Hepatocyte (in vitro differentiated cells): Measurements from ENCODE around the gene SLC5A5. TPM values are rescaled to one million over a fixed set of nuclear protein-coding genes. Genes with fewer than 3 reads are reported as not detected.
A peak's percentile ranks its signal among the peaks of the same experiment; 100 is the strongest.

Experiments
- DNase-seq: peaks from one replicate; pipeline ENCODE4 v3.0.0-alpha.2; 2016; ENCODE audit warnings: low spot score
- H2AFZ ChIP-seq: fragments of 200-600 bp; sonication (generic); 2 replicates; pipeline ENCODE4 v1.6.0; 2016; ENCODE audit warnings: antibody characterized with exemption, mild to moderate bottlenecking
- H3K27ac ChIP-seq: fragments of 200-600 bp; sonication (generic); 2 replicates; pipeline ENCODE4 v1.5.1; 2016; ENCODE audit warnings: mild to moderate bottlenecking
- H3K27me3 ChIP-seq: fragments of 200-600 bp; sonication (generic); 2 replicates; pipeline ENCODE4 v1.6.1; 2016
- H3K36me3 ChIP-seq: fragments of 200-600 bp; sonication (generic); replicated peaks from 2 replicates; pipeline ENCODE4 v1.5.1; 2016; ENCODE audit warnings: low read depth; ENCODE audit not compliant: insufficient read depth
- H3K4me1 ChIP-seq: fragments of 200-600 bp; sonication (generic); 2 replicates; pipeline ENCODE4 v1.5.1; 2016; ENCODE audit warnings: mild to moderate bottlenecking, moderate library complexity; ENCODE audit not compliant: insufficient read depth
- H3K4me2 ChIP-seq: fragments of 200-600 bp; sonication (generic); 2 replicates; pipeline ENCODE4 v1.6.0; 2016
- H3K4me3 ChIP-seq: fragments of 200-600 bp; sonication (generic); 2 replicates; pipeline ENCODE4 v1.5.1; 2016; ENCODE audit warnings: mild to moderate bottlenecking
- H3K79me2 ChIP-seq: fragments of 200-600 bp; sonication (generic); 2 replicates; pipeline ENCODE4 v1.6.0; 2017; ENCODE audit warnings: mild to moderate bottlenecking
- H3K9me2 ChIP-seq: fragments of 200-600 bp; sonication (generic); replicated peaks from 2 replicates; pipeline ENCODE4 v1.6.0; 2017; ENCODE audit warnings: mild to moderate bottlenecking; ENCODE audit not compliant: insufficient read depth
- H3K9me3 ChIP-seq: fragments of 200-600 bp; sonication (generic); 2 replicates; pipeline ENCODE4 v1.5.1; 2016; ENCODE audit warnings: low read depth, mild to moderate bottlenecking
- H4K20me1 ChIP-seq: fragments of 200-600 bp; sonication (generic); 2 replicates; pipeline ENCODE4 v1.6.0; 2016; ENCODE audit warnings: mild to moderate bottlenecking; ENCODE audit not compliant: insufficient read depth, poor library complexity, severe bottlenecking
- EZH2 ChIP-seq: fragments of 200-600 bp; sonication (generic); IDR thresholded peaks from 2 replicates; pipeline ENCODE4 v1.6.1; 2016; ENCODE audit warnings: antibody characterized with exemption, mild to moderate bottlenecking, borderline replicate concordance
- EZH2phosphoT487 ChIP-seq: fragments of 200-600 bp; sonication (generic); IDR thresholded peaks from one replicate; pipeline ENCODE4 v1.6.1; 2018; ENCODE audit warnings: antibody characterized with exemption, mild to moderate bottlenecking, low read depth, moderate library complexity; ENCODE audit not compliant: unreplicated experiment, severe bottlenecking
- WGBS: methylation state at CpG from one replicate; pipeline ENCODE4 v1.1.6; 2016; ENCODE audit warnings: low lambda C conversion rate; ENCODE audit errors: missing lambda C conversion rate; 5-methylcytosine and 5-hydroxymethylcytosine counted together
- polyA plus RNA-seq: library from polyadenylated mRNA; unstranded; fragments of >200 nt; fragmentation: Nextera tagmentation; extraction: Ambion mirVana; gene quantifications from 2 replicates; pipeline ENCODE4 v1.2.1, GENCODE V29; 2016
- total RNA-seq: library from RNA; depleted of rRNA; stranded (reverse); fragments of >200 nt; gene quantifications from 2 replicates; pipeline ENCODE4 v1.2.3, GENCODE V29; 2014
- TF ChIP-seq, protein P1 (sequence below): fragments of 200-600 bp; sonication (generic); IDR thresholded peaks from 2 replicates; pipeline ENCODE4 v1.5.1; 2016; ENCODE audit warnings: antibody characterized with exemption, mild to moderate bottlenecking; ENCODE audit not compliant: poor library complexity

SLC5A5 gene
- total and polyA plus RNA-seq, 2 experiments from 2014 or later: 0.03 TPM; not detected in 1

DNA sequence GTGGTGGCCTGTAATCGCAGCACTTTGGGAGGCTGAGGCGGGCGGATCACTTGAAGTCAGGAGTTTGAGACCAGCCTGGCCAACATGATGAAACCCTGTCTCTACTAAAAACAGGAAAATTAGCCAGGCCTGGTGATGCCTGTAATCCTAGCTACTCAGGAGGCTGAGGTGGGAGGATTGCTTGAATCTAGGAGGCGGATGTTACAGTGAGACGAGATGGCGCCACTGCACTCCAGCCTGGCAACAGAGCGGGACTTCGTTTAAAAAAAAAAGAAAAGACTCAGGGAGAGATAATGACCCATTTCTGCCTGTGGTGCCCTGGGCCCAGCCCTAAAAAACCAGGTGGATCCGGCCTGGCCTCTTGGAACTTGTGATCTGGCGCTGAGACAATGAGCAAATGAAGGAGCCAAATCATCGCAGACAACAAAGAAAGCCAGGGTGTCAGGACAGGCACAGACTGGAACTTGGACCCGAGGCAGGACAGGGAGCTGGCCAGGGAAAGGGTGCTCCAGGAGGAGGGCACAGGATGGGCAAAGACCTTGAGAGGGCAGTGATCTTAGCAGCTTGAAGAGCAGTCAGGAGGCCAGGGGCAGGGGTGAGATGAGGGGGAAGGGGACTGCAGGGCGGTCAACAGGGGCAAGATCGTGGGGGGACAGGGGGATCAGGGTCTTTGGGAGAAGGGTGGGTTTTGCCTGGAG, 23.0 kb upstream of the SLC5A5 start:
- Histone ChIP-seq H3K4me1 (no peaks in the 10 kb centered on the region), H4K20me1 (no peaks in the 10 kb centered on the region), H3K36me3 (no peaks in the 10 kb centered on the region), H3K27me3 (no peaks in the 10 kb centered on the region), H3K9me2 (no peaks in the 10 kb centered on the region), H3K4me3 (no peak overlapping the region), H3K9me3 (no peaks in the 10 kb centered on the region), H3K79me2 (no peaks in the 10 kb centered on the region), H3K4me2 (no peak overlapping the region), H2AFZ (no peak overlapping the region), H3K27ac (no peak overlapping the region)
- no peak for DNase-seq
- TF ChIP-seq EZH2: no peak
- TF ChIP-seq, protein P1, sequence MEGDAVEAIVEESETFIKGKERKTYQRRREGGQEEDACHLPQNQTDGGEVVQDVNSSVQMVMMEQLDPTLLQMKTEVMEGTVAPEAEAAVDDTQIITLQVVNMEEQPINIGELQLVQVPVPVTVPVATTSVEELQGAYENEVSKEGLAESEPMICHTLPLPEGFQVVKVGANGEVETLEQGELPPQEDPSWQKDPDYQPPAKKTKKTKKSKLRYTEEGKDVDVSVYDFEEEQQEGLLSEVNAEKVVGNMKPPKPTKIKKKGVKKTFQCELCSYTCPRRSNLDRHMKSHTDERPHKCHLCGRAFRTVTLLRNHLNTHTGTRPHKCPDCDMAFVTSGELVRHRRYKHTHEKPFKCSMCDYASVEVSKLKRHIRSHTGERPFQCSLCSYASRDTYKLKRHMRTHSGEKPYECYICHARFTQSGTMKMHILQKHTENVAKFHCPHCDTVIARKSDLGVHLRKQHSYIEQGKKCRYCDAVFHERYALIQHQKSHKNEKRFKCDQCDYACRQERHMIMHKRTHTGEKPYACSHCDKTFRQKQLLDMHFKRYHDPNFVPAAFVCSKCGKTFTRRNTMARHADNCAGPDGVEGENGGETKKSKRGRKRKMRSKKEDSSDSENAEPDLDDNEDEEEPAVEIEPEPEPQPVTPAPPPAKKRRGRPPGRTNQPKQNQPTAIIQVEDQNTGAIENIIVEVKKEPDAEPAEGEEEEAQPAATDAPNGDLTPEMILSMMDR: no peak
- TF ChIP-seq EZH2phosphoT487: no peak
- 89% methylated on average over 13 of the region's 14 CpGs for WGBS

DNA sequence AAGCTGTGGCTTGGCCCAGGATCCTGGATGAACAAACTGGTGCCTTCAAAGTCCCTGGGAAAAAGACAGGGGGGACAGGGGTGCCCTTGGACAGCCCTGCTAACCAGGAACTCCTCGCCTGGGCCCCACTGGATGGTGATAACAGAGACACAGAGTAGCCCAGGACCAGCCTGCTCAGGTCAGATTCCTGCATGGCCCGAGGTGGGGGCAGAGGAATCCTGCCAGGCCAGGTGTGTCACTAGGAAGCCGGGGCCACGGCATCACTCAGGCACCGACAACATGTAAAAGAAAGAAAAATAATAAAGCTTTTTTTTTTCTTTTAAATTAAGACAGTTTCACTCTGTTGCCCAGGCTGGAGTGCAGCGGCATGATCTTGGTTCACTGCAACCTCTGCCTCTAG, 17.7 kb upstream of the SLC5A5 start:
- 86% methylated on average over 6 of the region's 6 CpGs for whole genome bisulfite sequencing

DNA sequence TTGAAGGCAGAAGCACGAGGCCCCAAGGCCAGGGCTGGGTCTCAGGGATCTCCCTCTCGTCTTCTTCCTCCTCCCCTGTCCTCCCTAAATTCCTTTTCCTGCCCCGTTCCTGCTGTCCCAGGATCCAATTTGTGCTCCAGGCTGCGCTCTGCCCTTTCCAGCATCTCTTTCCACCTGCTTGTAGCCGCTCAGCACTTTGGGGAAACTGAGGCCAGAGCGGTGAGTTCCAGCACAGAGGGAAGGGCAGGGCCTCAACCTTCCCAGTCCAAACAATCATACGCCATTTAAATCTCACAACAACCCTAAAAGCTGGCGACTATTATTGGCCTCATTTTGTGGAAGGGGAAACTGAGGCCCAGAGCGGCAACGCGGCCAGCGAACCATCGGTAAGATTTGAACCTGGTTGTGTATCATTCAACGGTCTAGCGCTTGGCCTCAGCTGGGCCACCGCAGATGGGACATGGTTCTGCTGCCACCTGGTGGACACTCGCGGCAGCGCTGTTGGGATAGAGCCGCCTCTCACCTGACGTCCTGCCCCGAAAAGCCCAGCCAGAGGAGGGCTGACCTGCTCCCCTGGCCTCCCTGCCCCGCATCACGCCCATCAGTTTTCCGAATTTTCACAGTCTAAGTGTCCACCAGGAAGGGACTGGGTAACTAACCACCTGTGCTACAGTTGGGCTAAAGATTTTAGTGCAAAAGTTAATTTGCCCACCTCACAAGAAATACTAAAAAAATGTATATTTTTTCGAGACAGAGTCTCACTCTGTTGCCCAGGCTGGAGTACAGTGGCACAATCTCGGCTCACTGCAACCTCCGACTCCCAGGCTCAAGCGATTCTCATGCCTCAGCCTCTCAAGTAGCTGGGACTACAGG, 16.2 kb upstream of the SLC5A5 start:
- 19% methylated on average over 29 of the region's 29 CpGs for WGBS
- H3K36me3 ChIP-seq: no peaks in the 10 kb centered on the region
- H3K27ac ChIP-seq: no peak overlapping the region
- no peaks in the 10 kb centered on the region for H3K4me1 ChIP-seq
- no peak overlapping the region for H3K4me2 ChIP-seq
- DNase-seq: peak; percentile 89
- H3K4me3 ChIP-seq: no peak overlapping the region
- peaks cover 5% of the 10 kb centered on the region for H4K20me1 ChIP-seq
- H3K9me2 ChIP-seq: no peaks in the 10 kb centered on the region
- H3K9me3 ChIP-seq: no peaks in the 10 kb centered on the region
- no peak overlapping the region for H2AFZ ChIP-seq
- H3K27me3 ChIP-seq: no peaks in the 10 kb centered on the region
- TF ChIP-seq EZH2phosphoT487: no peak
- TF ChIP-seq, protein P1: peak; percentile 96
- peaks cover 8% of the 10 kb centered on the region for H3K79me2 ChIP-seq

More for the DNA sequence above, 17.7 kb upstream of the SLC5A5 start:
- TF ChIP-seq EZH2 (no peak), EZH2phosphoT487 (no peak)
- TF ChIP-seq, protein P1: no peak
- Histone ChIP-seq H2AFZ (no peak overlapping the region), H3K9me3 (no peaks in the 10 kb centered on the region), H3K4me2 (no peak overlapping the region), H3K27me3 (no peaks in the 10 kb centered on the region), H3K9me2 (no peaks in the 10 kb centered on the region), H3K36me3 (no peaks in the 10 kb centered on the region), H3K4me3 (no peak overlapping the region), H3K79me2 (no peaks in the 10 kb centered on the region), H4K20me1 (no peaks in the 10 kb centered on the region), H3K4me1 (no peaks in the 10 kb centered on the region), H3K27ac (no peak overlapping the region)
- DNase-seq: no peak
